DND-41 (cell line): ENCODE measurements around the gene AGAP1.

ENCODE experiments used
- EZH2 ChIP-seq: IDR thresholded peaks from 3 replicates; pipeline ENCODE4 v1.6.1; 2012; ENCODE audit warnings: borderline replicate concordance, low read depth, mild to moderate bottlenecking, moderate library complexity, low read length, inconsistent platforms; ENCODE audit not compliant: severe bottlenecking
- TF ChIP-seq, protein P1 (sequence below): IDR thresholded peaks from 2 replicates; pipeline ENCODE4 v1.5.1; 2012; ENCODE audit warnings: borderline replicate concordance, low read length, moderate library complexity, mild to moderate bottlenecking; ENCODE audit not compliant: poor library complexity, severe bottlenecking; ENCODE audit errors: extremely low read depth

DNA sequence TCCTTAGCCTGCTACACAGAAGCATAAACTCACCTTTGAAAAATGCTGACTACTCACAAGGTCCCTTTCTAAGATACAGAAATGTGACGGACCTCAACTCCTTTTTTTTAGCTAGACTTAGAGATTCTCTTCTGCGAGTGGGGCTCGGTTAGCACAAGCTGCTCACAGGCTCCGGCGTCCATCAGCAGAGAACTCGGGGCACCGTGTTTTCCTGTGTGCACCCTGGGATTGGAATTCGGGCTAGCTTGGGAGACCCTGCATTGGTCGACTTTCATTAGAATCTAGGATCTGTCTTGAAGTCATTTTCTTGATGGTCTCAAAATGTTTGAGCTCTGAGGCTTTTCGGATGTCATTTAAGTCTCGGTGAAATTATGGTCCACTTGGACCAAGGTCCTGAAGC lies 483.1 kb downstream of the AGAP1 start:
- TF ChIP-seq, protein P1, sequence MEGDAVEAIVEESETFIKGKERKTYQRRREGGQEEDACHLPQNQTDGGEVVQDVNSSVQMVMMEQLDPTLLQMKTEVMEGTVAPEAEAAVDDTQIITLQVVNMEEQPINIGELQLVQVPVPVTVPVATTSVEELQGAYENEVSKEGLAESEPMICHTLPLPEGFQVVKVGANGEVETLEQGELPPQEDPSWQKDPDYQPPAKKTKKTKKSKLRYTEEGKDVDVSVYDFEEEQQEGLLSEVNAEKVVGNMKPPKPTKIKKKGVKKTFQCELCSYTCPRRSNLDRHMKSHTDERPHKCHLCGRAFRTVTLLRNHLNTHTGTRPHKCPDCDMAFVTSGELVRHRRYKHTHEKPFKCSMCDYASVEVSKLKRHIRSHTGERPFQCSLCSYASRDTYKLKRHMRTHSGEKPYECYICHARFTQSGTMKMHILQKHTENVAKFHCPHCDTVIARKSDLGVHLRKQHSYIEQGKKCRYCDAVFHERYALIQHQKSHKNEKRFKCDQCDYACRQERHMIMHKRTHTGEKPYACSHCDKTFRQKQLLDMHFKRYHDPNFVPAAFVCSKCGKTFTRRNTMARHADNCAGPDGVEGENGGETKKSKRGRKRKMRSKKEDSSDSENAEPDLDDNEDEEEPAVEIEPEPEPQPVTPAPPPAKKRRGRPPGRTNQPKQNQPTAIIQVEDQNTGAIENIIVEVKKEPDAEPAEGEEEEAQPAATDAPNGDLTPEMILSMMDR: no peak
- TF ChIP-seq EZH2: no peak
